Pons (tissue), 1 donor: ENCODE results near the gene OTUD5.

Experiments used
- DNase-seq: peaks from one replicate; pipeline ENCODE4 v3.0.0-alpha.2; 2016; ENCODE audit warnings: low spot score

OTUD5 gene

GRCh38 chrX:48972220-48973164 lies 15.1 kb upstream of the OTUD5 start:
- DNase-seq: peak; percentile 35

DNA sequence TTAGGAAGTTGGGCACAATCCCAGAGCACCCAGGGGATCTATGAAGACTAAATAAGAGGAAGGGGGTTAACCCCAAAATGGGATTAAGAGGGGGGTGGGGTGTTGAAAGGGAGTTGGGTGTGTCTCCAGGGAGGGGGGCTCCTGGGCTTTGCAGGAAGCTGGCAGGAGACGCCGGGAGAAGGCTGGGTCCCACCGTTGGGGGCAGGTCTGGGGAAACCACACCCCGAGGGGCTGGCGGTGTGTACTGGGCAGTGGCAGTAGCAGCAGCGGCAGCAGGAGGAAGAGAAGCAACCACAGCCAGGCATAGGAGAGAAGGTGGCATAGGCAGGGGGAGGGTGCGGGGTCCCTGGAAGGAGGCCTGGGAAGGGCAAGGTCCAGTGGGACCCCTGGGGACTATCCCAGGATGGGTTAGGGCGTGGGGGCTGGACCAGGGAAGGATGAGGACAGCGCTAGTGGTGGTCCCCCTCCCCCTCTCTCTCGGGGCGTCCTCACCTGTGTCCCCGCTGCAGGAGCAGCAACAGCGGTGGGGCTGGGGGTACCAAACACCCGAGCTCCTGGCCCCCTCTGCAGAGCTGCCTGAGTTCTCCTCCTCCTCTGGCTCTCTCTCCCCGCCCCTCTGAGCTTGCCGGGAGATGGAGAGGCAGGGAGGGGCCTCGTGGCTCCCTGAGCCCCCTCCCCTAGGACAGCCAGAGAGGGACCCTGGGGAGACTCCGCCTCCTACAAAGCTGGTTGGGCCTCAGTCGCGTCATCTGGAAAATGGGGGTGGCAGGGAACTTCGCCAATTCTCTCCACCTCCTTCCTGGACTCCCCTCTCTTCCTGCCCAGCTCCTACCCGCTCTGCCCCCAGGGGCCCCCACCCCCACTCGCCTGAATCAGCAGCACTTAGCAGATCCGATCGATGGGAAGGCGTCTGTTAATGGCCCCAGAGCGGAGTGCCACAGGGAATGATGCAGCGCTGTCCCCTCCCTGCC lies 14.1 kb upstream of the OTUD5 start, which contains the start of gene KCND1:
TSS of gene KCND1 (minus strand) at position 596 of the 971 bp plus-strand sequence. CDS start 1,573 bp downstream, outside the sequence.
- no peak for DNase-seq

- no peak for DNase-seq
Measured at GRCh38 chrX:48969471-48969870, 12.1 kb upstream of the OTUD5 start.

- no peak for DNase-seq
Measured at GRCh38 chrX:48968377-48968776, 11.0 kb upstream of the OTUD5 start.

- no peak for DNase-seq
Measured at GRCh38 chrX:48966796-48967579, 9.6 kb upstream of the OTUD5 start.

- DNase-seq: no peak
Measured at GRCh38 chrX:48965959-48966358, 8.6 kb upstream of the OTUD5 start.

DNA sequence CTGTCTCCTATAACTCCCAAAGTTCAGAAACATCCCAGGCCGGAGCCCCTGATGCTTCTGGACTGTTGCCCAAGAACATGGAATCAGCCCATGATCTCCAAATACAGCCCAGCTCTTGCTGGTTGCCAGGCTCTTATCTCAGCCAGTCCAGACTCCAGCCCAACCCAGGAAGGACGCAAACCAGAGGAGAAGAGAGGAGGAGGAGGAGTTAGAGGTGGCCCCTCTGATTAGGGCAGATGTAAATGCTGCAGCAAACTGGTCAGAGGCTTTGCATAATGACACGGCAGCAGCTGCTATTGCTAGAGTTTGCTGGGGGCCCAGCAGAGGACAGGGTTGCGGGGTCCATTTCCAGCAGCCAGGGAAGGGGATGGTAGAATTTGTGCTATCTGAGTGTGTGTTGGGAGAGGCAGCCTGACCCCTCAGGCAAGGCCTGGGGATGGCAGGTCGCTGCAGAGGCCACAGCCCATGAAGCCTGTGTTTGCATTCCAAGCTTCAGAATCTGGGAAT lies 4.2 kb upstream of the OTUD5 start:
- DNase-seq: no peak

DNA sequence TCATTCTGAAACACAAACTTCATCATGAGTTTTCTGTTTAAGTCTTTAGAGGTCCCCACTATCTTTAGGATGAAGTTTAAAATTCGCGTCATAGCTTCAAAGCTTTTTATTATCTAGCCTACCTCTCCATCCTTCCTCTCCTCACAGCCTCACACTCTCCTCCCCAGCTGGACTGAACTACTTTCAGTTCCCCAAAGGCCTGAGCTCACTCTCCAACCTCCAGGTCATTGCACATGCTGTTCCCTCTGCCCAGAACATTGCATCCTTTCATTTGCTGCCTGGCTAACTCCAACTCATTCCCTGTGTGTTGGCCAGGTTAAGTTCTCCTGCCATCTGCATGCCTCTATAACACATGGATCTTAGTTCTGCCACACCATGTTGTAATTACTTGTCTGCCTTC lies 2.9 kb upstream of the OTUD5 start:
- DNase-seq: no peak

- peak; percentile 18 for DNase-seq
Measured at GRCh38 chrX:48958635-48959094, 1.3 kb upstream of the OTUD5 start.

DNA sequence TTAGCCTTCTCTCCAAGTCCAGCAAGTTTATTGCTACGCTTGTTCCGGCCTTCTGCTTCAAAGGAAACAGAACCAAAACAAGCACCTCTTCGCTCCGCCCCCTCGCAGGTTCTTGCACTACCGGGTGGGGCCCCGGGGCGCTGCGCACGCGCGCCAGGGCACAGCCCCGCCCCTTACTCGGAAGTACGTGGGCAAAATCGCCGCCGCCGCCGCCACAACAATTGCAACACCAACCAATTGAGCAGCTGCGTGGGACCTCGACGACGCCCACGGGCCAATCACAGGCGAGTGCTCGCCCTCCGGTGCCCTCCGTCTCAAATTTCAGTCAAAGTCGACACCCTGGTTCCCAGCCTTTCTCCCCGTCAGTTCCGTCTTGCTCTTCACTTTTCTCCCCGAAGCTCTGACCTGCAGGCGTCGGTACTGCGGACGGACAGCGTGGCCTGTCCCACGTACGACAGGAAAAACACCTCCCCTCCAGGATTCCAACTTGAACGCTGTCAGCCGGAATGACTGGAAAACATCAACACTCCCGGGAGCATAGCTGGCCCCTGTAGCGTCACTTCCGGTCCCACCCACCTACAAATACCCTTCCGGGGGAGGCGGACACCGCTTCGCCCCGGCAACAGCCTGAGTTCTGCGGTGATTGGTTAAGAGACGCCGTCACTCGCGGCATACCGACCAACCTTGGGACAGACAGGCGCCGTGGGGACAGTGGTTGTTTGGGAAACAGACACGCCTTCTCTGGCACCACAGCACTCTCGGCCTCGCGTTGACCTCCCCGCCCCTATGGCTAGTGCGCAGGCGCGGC lies 624 bp upstream of the OTUD5 start:
- peak; percentile 97 for DNase-seq

DNA sequence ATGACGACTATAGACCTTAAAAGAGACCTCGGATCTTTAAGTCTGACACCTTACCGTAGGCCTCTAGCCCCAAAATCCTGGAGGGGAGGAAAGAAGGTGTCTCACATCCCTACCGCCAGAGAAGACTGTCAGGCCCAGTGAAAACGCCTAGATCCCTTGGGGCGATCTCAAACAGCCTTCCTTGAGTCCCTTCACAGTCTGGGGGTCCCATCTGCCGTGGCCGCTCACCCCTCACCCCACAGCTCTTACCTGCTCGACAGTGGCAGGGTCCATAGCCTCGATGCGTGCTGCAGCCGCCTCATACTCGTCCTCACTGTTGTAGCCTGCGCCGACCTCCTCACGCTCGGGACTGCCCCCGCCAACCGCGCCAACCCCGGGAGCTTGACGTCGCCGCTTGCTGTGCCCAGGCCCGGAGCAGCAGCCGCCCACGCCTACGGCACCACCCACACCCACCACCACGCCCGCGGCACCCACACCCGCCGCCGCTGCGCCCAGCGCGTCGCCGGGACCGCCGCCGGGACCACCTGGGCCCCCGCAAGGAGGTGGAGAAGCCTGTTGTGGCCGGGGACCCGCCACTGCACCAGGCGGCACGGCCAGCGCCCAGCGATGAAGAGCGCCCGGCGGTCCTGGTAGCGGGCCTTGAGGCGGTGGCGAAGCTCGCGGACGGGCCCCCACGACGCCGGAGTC lies 536 bp downstream of the OTUD5 start:
- DNase-seq: no peak

DNA sequence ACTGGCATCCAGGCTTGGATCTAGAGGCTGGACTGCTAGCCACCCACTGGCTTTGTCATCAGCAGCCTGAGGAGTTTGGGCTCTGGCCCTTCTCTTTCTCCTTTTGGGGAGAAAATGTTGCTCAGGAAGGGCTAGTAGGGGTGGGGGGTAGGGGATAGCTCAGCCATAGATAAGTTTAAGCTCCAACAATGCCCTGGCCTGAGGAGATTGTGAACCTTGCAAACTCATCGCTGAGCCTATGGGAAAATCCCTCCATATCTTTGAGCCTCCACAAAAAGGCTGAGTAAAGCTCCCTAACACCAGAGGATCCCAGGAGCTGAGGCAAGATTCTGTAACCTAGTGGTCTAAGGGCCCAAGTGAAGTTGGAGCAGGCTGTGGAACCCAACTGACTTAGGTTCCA lies 8.8 kb downstream of the OTUD5 start:
- DNase-seq: no peak

DNA sequence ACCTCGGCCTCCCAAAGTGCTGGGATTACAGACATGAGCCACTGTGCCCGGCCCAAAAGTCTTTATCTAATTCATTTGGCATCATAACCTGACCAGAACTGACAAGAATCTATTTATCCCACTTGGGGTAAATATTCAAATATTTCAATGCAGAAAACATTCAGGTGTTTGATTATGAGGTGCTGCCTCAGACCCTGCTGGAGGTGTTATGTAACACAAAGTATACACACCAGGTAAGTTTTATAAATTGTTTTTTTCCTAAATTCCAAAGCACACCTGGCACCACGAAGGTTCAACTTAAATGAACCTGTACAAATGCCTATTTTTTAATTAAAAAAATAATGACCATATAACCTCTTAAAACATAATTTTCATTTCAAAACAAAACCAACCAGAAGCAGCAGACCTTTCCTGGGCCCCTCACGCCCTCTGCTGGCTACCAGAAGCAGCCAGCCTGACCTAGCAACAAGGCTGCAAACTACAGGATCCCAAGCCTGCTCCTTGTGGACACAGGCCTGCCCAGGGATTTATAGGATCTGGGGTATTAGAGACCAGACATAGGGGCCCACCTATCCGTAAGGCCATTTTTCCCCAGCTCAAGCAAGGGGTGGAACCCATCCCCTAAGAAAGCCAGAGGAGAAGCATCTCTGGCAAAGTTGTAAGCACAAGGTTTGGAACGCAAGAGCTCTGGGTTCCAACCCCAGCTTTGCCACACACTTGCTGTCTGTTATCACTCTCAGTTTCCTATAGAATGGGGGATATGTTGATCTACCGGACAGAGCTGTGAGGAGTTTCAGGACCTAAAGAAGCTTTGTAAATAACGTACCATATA lies 11.7 kb downstream of the OTUD5 start:
- DNase-seq: peak; percentile 22

DNA sequence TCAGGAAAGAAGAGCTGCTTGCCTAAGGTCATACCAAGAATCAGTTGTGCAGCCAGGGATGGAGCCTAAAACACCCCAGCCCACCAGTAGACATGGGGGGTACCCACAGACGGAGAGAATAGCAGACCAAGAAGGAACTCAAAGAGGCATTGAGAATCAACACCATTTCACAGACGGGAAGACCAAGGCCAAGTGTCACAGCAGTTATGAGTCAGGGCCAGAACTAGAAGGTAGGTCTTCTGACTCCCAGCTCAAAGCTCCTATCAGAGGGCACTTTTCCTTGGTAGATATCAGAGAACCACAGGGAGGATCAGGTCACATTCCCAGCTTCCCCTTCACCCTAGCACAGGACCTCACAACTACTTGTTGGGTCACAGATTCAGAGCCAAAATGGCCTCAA lies 14.5 kb downstream of the OTUD5 start:
- DNase-seq: no peak

DNA sequence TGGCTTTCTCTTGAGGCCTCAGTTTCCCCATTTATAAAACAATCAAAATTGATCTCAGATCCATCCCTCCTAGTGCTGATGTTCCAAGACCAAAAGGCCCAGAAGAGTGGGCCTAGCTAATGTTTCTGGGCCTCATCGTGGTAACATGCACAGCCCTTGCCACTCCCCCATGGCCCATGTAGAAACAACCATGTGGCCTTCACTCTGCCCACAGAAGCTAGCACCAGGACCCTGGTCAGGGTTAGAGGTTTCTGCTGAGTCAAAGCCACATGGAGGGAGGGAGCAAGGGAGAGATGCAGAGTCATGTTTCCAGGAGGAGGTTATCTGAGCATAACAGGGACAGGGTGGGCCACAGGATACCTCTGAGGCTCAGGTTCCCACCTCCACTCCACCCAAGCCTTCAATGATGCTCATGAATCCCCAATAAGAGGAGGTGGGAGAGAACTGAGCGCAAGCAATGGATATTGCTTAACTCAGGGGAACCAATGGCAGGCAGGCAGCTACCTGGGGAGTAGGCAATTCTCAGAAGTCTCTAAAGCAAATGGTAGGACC lies 16.9 kb downstream of the OTUD5 start:
- no peak for DNase-seq

DNA sequence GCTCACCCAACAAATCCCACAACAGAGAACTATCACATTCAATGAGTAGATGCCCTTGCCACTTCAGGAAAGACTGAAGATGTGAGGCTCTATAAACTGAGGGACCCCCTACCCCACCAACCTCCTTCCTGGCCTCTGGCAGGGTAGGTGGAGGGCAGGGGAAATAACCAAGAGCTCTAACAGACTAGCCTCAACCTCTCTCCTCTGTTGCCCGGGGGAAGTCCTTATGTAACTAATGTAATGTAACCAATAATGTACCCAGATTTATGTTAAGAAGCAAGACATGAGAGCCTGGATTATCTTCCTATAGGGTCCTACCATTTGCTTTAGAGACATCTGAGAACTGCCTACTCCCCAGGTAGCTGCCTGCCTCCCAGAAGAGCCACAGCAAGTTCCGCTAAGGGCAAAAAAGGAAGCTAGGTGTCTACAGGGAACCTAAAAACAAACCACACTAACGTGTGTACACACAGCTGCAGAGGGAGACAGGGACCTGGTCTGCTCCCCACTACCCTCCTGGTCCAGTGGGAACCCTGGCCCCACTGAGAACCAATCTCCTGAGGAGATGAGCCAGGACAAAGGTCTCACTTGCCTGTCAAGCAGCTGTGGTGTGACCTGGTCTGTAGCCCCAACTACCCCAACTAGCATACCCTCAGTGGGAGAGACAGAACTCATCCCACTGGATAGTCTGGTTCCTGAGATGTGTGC lies 17.7 kb downstream of the OTUD5 start:
- DNase-seq: no peak

GRCh38 chrX:48938721-48939425 lies 18.5 kb downstream of the OTUD5 start:
- no peak for DNase-seq
